Ishikawa (cell line): ENCODE data around the gene ADK.

Source experiments
- CEBPB ChIP-seq: IDR thresholded peaks from 2 replicates; pipeline ENCODE4 v1.6.1; 2012
- CREB1 ChIP-seq: IDR thresholded peaks from 2 replicates; pipeline ENCODE4 v1.6.1; 2012; ENCODE audit warnings: low read depth
- EGR1 ChIP-seq: IDR thresholded peaks from 2 replicates; pipeline ENCODE4 v1.6.1; 2012
- EP300 ChIP-seq: IDR thresholded peaks from 2 replicates; pipeline ENCODE4 v1.6.1; 2012; ENCODE audit warnings: borderline replicate concordance
- FOXM1 ChIP-seq: IDR thresholded peaks from 2 replicates; pipeline ENCODE4 v1.6.1; 2012; ENCODE audit warnings: low read depth, borderline replicate concordance
- MAX ChIP-seq: IDR thresholded peaks from 2 replicates; pipeline ENCODE4 v1.6.1; 2012
- NFIC ChIP-seq: IDR thresholded peaks from 2 replicates; pipeline ENCODE4 v1.6.1; 2012
- RAD21 ChIP-seq: IDR thresholded peaks from 2 replicates; pipeline ENCODE4 v1.6.1; 2012; ENCODE audit warnings: low read depth
- TAF1 ChIP-seq: IDR thresholded peaks from 2 replicates; pipeline ENCODE4 v1.6.1; 2012; ENCODE audit warnings: low read depth, mild to moderate bottlenecking
- TCF12 ChIP-seq: IDR thresholded peaks from 2 replicates; pipeline ENCODE4 v1.6.1; 2012; ENCODE audit warnings: low read depth
- TEAD4 ChIP-seq: IDR thresholded peaks from 2 replicates; pipeline ENCODE4 v1.6.1; 2012
- YY1 ChIP-seq: IDR thresholded peaks from 2 replicates; pipeline ENCODE4 v1.6.1; 2012; ENCODE audit warnings: low read depth
- TF ChIP-seq, protein P1 (sequence below): IDR thresholded peaks from 2 replicates; pipeline ENCODE4 v1.6.1; 2012
- TF ChIP-seq, protein P2 (sequence below): IDR thresholded peaks from 2 replicates; pipeline ENCODE4 v1.6.1; 2012; ENCODE audit warnings: low read depth, mild to moderate bottlenecking

DNA sequence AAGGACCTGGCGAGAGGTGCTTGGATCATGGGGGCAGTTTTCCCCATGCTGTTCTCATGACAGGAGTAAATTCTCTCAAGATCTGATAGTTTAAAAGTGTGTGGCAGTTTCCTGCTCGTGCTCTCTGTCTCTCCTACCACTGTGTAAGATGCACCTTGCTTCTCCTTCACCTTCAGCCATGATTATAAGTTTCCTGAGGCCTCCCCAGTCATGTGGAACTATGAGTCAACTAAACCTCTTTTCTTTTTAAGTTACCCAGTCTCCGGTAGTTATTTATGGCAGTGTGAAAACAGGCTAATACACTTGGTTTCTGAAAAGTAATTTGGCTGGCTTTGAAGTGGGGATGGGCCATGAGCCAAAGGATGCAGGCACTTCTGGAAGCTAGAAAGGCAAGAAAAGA lies 407.4 kb downstream of the ADK start:
- TF ChIP-seq FOXM1 (no peak), TAF1 (no peak), EGR1 (no peak), EP300 (no peak), CREB1 (no peak), NFIC (no peak), RAD21 (no peak), TCF12 (no peak), MAX (no peak), YY1 (no peak), TEAD4 (no peak), CEBPB (no peak)
- TF ChIP-seq, protein P1, sequence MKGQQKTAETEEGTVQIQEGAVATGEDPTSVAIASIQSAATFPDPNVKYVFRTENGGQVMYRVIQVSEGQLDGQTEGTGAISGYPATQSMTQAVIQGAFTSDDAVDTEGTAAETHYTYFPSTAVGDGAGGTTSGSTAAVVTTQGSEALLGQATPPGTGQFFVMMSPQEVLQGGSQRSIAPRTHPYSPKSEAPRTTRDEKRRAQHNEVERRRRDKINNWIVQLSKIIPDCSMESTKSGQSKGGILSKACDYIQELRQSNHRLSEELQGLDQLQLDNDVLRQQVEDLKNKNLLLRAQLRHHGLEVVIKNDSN, result no peak
- TF ChIP-seq, protein P2, sequence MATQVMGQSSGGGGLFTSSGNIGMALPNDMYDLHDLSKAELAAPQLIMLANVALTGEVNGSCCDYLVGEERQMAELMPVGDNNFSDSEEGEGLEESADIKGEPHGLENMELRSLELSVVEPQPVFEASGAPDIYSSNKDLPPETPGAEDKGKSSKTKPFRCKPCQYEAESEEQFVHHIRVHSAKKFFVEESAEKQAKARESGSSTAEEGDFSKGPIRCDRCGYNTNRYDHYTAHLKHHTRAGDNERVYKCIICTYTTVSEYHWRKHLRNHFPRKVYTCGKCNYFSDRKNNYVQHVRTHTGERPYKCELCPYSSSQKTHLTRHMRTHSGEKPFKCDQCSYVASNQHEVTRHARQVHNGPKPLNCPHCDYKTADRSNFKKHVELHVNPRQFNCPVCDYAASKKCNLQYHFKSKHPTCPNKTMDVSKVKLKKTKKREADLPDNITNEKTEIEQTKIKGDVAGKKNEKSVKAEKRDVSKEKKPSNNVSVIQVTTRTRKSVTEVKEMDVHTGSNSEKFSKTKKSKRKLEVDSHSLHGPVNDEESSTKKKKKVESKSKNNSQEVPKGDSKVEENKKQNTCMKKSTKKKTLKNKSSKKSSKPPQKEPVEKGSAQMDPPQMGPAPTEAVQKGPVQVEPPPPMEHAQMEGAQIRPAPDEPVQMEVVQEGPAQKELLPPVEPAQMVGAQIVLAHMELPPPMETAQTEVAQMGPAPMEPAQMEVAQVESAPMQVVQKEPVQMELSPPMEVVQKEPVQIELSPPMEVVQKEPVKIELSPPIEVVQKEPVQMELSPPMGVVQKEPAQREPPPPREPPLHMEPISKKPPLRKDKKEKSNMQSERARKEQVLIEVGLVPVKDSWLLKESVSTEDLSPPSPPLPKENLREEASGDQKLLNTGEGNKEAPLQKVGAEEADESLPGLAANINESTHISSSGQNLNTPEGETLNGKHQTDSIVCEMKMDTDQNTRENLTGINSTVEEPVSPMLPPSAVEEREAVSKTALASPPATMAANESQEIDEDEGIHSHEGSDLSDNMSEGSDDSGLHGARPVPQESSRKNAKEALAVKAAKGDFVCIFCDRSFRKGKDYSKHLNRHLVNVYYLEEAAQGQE, result no peak
